Lung (tissue), 12 donors: ENCODE results near the gene CRACDL. TPM values are rescaled to one million over a fixed set of nuclear protein-coding genes. Genes with fewer than 3 reads are reported as not detected.
A peak's percentile ranks its signal among the peaks of the same experiment; 100 is the strongest.

Experiments used
- ATAC-seq: fragments of 200-7000 bp; cut with Tn5 transposase; one replicate; pipeline ENCODE4 v1.9.1; 2020; ENCODE audit warnings: moderate number of reproducible peaks; ENCODE audit not compliant: insufficient read depth, low FRiP score
- DNase-seq, 3 donors: peaks; one replicate each; pipeline ENCODE4 v3.0.0-alpha.2; 2013 to 2017
- H3K27ac ChIP-seq, 2 donors: one replicate each; pipeline ENCODE4 v1.5.1; 2013; ENCODE audit warnings: mild to moderate bottlenecking in 2 of 2, moderate library complexity in 2 of 2, control low read depth in 1 of 2, inconsistent platforms in 1 of 2, low read depth in 1 of 2, low read length in 1 of 2
- H3K27me3 ChIP-seq, 3 donors: one replicate each; pipeline ENCODE4 v1.5.1; 2013; ENCODE audit warnings: low read length in 2 of 3; ENCODE audit not compliant: control insufficient read depth in 3 of 3, insufficient read depth in 3 of 3
- H3K36me3 ChIP-seq, 4 donors: one replicate each; pipeline ENCODE4 v1.5.1; 2013; ENCODE audit warnings: low read length in 4 of 4, mild to moderate bottlenecking in 1 of 4, moderate library complexity in 1 of 4; ENCODE audit not compliant: control insufficient read depth in 4 of 4, insufficient read depth in 4 of 4
- H3K4me1 ChIP-seq, 5 donors: one replicate each; pipeline ENCODE4 v1.5.1; 2013; ENCODE audit warnings: low read length in 5 of 5, mild to moderate bottlenecking in 2 of 5, moderate library complexity in 1 of 5; ENCODE audit not compliant: control insufficient read depth in 5 of 5, insufficient read depth in 5 of 5
- H3K4me3 ChIP-seq: one replicate; pipeline ENCODE4 v1.5.1; 2013; ENCODE audit warnings: mild to moderate bottlenecking, control low read depth, moderate library complexity
- H3K9ac ChIP-seq, 2 donors: one replicate each; pipeline ENCODE4 v1.5.1; 2013; ENCODE audit warnings: low read length in 2 of 2, control low read depth in 1 of 2; ENCODE audit not compliant: insufficient read depth in 1 of 2
- H3K9me3 ChIP-seq, 4 donors: one replicate each; pipeline ENCODE4 v1.5.1; 2013; ENCODE audit warnings: low read length in 3 of 4, mild to moderate bottlenecking in 1 of 4, moderate library complexity in 1 of 4; ENCODE audit not compliant: control insufficient read depth in 4 of 4, insufficient read depth in 3 of 4
- CTCF ChIP-seq: IDR thresholded peaks from 2 replicates; pipeline ENCODE4 v1.5.1; 2012; ENCODE audit warnings: mild to moderate bottlenecking; ENCODE audit errors: control extremely low read depth, extremely low read depth
- WGBS, 2 donors: extraction: QIAGEN DNeasy Blood & Tissue Kit; methylation state at CpG; one replicate each; pipeline ENCODE4 v1.1.7; 2013; 5-methylcytosine and 5-hydroxymethylcytosine counted together
- polyA plus RNA-seq, 2 donors: library from polyadenylated mRNA; stranded (reverse); fragments of 200-250 nt; gene quantifications; one replicate each; pipeline ENCODE4 v1.2.1, GENCODE V29; 2013
- total RNA-seq, 2 donors: library from RNA; depleted of rRNA in 1 of 2; stranded (reverse); fragments of >200 nt in 1 of 2; gene quantifications; one replicate each; pipeline ENCODE4 v1.2.1, GENCODE V29; 2014 to 2021
- donor health status: control.
- donor health status: control.
- donor health status: Bipolar disorder and iron deficiency.
- donor health status: healthy.
- donor health status: DM: yes; HTN: yes; CAD: no.

CRACDL gene
- total and polyA plus RNA-seq, 4 donors = 8.9 to 28.3 (median 13.2) TPM

GRCh38 chr2:98824256-98825019 is 111.6 kb downstream of the CRACDL start:
- peaks cover 0 to 18% (median 7%) of the 10 kb centered on the region in 3 donors for H3K27me3 ChIP-seq
- no peak for TF ChIP-seq CTCF
- WGBS, 2 donors = 25 to 51% methylated on average over 2 of the region's 2 CpGs
- no peak overlapping the region for H3K4me3 ChIP-seq
- no peak overlapping the region for H3K9ac ChIP-seq
- no peak for ATAC-seq
- peaks cover 0 to 13% (median 2%) of the 10 kb centered on the region in 5 donors for H3K4me1 ChIP-seq
- H3K27ac ChIP-seq = peak overlapping the region; percentile 58 to 75
- no peaks in the 10 kb centered on the region for H3K36me3 ChIP-seq
- no peaks in the 10 kb centered on the region for H3K9me3 ChIP-seq
- no peak for DNase-seq

GRCh38 chr2:98823196-98824170 is 112.5 kb downstream of the CRACDL start:
- no peak for ATAC-seq
- H3K27me3 ChIP-seq = peaks cover 0 to 12% (median 7%) of the 10 kb centered on the region in 3 donors
- no peak overlapping the region for H3K9ac ChIP-seq

More at GRCh38 chr2:98823196-98824170, 112.5 kb downstream of the CRACDL start:
- peak overlapping the region; percentile 34 for H3K4me3 ChIP-seq
- H3K4me1 ChIP-seq = peaks cover 0 to 15% (median 4%) of the 10 kb centered on the region in 5 donors
- no peaks in the 10 kb centered on the region for H3K9me3 ChIP-seq
- H3K27ac ChIP-seq = peak overlapping the region; percentile 83 to 91
- 35 to 51% methylated on average over 20 to 40 of the region's 40 CpGs for WGBS, 2 donors
- no peaks in the 10 kb centered on the region for H3K36me3 ChIP-seq
- DNase-seq = no peak
- no peak for TF ChIP-seq CTCF
